Activated B cell treated with CpG ODN at 0.5 μM for 24 hours (primary cell): ENCODE measurements around the gene PDPN. TPM values are rescaled to one million over a fixed set of nuclear protein-coding genes. Genes with fewer than 3 reads are reported as not detected.

Source experiments
- ATAC-seq: fragments of 200-7000 bp; cut with Tn5 transposase; one replicate; pipeline ENCODE4 v1.10.0; 2021; ENCODE audit warnings: low read depth, mild to moderate bottlenecking, moderate library complexity
- CTCF ChIA-PET: fragments of 350-600 bp; sonication (Branson Sonifier 250); formaldehyde crosslinking; loops from one replicate; lab custom pipeline; 2021; ENCODE audit warnings: antibody characterized with exemption; lab: Charles Lee
- POLR2A ChIA-PET: fragments of 350-600 bp; sonication (Branson Sonifier 250); formaldehyde crosslinking; loops from one replicate; lab custom pipeline; 2021; ENCODE audit warnings: antibody characterized with exemption; lab: Charles Lee
- DNase-seq: peaks from one replicate; pipeline ENCODE4 v3.0.0; 2022
- H3K27ac Mint-ChIP-seq: one replicate; pipeline ENCODE4 v1.8.0; 2020; ENCODE audit warnings: mixed read lengths
- H3K27me3 Mint-ChIP-seq: one replicate; pipeline ENCODE4 v1.8.0; 2021; ENCODE audit warnings: mixed read lengths
- H3K36me3 Mint-ChIP-seq: one replicate; pipeline ENCODE4 v1.8.0; 2021; ENCODE audit warnings: low read depth, mixed read lengths
- H3K4me1 Mint-ChIP-seq: one replicate; pipeline ENCODE4 v1.8.0; 2021; ENCODE audit warnings: mixed read lengths
- H3K4me3 Mint-ChIP-seq: one replicate; pipeline ENCODE4 v1.8.0; 2020; ENCODE audit warnings: mild to moderate bottlenecking, mixed read lengths
- H3K9me3 Mint-ChIP-seq: one replicate; pipeline ENCODE4 v1.8.0; 2020; ENCODE audit warnings: mixed read lengths
- intact Hi-C: fragments of 100-400 bp; cut with micrococcal nuclease; formaldehyde crosslinking; loops from one replicate; pipeline ENCODE4 v1.15.1; 2024
- total RNA-seq: library from RNA; stranded (reverse); gene quantifications from 2 replicates; pipeline ENCODE4 v1.2.3, GENCODE V29; 2022
- TF ChIP-seq, protein P1 (sequence below): fragments of 200-600 bp; IDR thresholded peaks from one replicate; pipeline ENCODE4 v1.8.0; 2022; ENCODE audit warnings: antibody characterized with exemption, mild to moderate bottlenecking

The PDPN gene
- total RNA-seq, 1 donor from 2014 or later = not detected

DNA sequence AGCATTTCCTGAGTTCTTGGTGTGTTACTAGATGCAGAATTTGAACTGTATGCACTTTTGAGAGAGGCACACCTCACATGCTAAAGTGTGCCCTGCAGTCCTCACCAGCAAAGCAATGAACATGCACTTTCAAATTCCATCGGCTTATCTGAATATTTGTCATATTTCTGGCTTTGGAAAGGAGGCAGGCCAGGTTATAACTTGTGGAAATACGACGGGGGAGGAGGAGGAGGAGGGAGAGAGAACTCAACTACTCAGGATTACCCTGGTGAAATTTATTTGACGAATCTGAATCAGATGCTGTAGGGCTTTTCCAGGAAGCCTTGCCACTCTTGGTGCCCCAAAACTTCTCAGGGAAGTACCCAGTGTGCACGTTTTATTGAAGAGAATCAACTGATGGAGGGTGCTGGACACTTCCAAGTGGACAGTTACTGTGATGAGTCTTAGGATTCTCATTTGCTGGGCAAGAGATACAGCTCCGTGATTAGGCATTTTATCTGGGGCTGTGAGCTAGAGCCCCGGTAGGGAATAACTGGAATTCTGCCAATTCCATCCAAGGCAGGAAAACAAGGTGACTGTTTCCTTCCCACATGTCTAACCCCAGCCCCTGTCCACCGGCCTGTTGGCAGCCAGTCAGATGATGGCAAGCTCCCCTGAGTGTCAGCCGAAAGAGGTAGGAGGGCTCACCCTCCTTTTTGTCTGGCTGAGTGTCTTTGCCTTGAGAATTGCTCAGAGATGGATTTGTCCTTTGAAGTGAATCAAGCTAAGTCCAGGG lies 3.8 kb downstream of the PDPN start:
- peaks cover 52% of the 10 kb centered on the region for H3K27me3 Mint-ChIP-seq

DNA sequence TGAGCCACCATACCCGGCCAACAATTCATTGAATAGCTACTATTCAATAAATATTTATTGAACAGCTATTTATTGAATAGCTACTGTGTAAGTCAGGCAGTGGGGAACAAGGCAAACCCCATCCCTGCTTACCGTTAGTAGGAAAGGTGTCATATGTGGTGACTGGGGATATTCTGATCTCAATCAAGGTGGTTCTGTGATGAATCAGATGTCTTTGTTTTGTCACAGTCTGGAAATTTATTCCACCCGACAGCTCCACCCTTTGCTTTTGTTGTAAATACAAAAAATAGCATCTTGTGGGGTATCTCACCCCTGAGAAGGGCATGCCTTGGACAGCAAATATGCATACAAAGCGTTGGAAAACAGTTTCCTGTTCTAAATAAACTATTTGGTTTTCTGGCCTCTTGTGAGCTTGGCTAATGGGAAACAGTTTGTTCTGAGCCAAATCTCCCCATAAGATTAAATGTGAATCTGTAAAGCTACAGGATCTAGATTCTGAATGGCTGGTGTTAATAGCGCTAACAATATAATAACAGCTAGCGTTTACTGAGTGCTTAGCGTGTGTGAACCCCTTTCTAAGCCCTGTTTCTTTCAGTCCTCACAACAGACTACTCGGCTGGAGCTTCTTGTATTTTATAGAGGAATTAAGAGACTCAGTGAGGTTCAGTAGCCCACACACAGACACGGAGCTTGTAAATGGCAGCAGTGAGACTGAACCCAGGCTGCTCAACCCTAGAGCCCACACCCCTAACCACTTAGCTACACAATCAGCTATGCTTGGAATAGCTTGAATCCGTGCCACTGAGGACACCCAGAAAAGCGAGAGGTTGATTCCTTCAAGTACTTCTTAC lies 5.5 kb downstream of the PDPN start:
- intact Hi-C loops = no loop called here
- CTCF ChIA-PET = interaction anchor here (1.2 kb wide), 1 partner anchor 18 kb away, joined by 3 read pairs; no protein-coding TSS in a partner anchor

More for the DNA sequence above, 3.8 kb downstream of the PDPN start:
- ChIA-PET POLR2A (no interaction called here), CTCF (no interaction called here)
- ATAC-seq = no peak
- H3K4me3 Mint-ChIP-seq = no peak overlapping the region
- intact Hi-C loops = no loop called here
- peaks cover 2% of the 10 kb centered on the region for H3K9me3 Mint-ChIP-seq
- no peaks in the 10 kb centered on the region for H3K36me3 Mint-ChIP-seq
- no peak overlapping the region for H3K27ac Mint-ChIP-seq
- no peak for DNase-seq
- TF ChIP-seq, protein P1, sequence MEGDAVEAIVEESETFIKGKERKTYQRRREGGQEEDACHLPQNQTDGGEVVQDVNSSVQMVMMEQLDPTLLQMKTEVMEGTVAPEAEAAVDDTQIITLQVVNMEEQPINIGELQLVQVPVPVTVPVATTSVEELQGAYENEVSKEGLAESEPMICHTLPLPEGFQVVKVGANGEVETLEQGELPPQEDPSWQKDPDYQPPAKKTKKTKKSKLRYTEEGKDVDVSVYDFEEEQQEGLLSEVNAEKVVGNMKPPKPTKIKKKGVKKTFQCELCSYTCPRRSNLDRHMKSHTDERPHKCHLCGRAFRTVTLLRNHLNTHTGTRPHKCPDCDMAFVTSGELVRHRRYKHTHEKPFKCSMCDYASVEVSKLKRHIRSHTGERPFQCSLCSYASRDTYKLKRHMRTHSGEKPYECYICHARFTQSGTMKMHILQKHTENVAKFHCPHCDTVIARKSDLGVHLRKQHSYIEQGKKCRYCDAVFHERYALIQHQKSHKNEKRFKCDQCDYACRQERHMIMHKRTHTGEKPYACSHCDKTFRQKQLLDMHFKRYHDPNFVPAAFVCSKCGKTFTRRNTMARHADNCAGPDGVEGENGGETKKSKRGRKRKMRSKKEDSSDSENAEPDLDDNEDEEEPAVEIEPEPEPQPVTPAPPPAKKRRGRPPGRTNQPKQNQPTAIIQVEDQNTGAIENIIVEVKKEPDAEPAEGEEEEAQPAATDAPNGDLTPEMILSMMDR = no peak
- no peaks in the 10 kb centered on the region for H3K4me1 Mint-ChIP-seq

DNA sequence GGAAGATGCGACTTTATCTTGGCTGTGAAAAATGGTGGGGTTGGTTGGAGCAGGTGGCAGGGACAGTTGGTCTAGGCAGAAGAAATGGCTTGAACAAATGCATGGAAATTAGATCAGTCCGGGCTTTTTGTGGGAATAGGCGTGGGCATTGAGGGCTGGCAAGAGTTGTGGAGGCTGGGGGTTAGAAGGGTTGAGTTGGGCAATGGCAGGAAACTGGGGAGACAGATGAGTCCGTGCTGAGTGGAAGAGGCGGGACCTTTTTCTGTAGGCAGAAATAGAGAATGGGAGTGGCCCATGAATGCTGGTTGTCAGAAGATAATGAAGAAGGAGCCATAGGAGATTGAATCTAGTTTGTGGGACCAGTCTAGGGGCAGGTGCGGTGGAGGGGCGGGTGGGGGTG lies 6.9 kb downstream of the PDPN start:
- Mint-ChIP-seq H3K4me3 (no peak overlapping the region), H3K27ac (no peak overlapping the region), H3K9me3 (no peaks in the 10 kb centered on the region), H3K36me3 (no peaks in the 10 kb centered on the region), H3K4me1 (no peaks in the 10 kb centered on the region), H3K27me3 (peaks cover 37% of the 10 kb centered on the region)
- ChIA-PET POLR2A (no interaction called here), CTCF (no interaction called here)
- no peak for DNase-seq
- ATAC-seq = no peak
- TF ChIP-seq, protein P1 = no peak
- intact Hi-C loops = no loop called here

More for the DNA sequence above, 5.5 kb downstream of the PDPN start:
- POLR2A ChIA-PET = no interaction called here
- Mint-ChIP-seq H3K4me1 (no peaks in the 10 kb centered on the region), H3K4me3 (no peak overlapping the region), H3K27me3 (peaks cover 49% of the 10 kb centered on the region), H3K36me3 (no peaks in the 10 kb centered on the region), H3K9me3 (peaks cover 2% of the 10 kb centered on the region), H3K27ac (no peak overlapping the region)
- no peak for DNase-seq
- no peak for ATAC-seq
- TF ChIP-seq, protein P1 = no peak

DNA sequence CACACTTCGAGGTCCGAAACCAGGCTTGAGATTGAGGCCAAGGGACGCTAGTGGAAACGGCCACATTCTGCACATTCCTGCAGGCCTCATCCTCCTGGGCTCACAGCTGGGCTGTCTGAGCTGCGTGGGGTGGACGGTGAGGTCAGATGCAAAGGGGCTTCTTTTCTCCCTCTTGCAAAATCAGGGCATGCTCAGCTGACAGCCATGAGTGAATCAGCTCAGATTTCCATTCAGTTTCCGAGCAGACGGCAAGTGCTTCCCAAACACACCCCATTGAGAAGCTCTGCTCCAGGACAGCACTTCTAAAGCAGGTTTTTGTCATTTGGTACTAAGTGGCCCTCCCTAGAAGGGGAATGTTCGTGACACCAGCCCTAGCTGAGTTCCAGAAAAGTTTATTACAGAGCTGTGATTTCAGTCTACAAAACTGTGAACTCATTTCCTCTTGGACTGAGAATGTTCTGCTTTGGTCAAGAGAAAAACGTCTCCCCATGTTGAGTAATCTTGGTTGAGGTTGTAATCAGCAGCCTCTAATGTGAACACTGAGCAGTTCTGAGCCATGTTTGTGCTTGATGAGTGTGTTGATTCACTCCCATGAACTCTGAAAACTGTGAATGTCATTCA lies 10.0 kb downstream of the PDPN start:
- TF ChIP-seq, protein P1 = no peak
- no peak overlapping the region for H3K4me3 Mint-ChIP-seq
- CTCF ChIA-PET = no interaction called here
- H3K36me3 Mint-ChIP-seq = no peaks in the 10 kb centered on the region
- no peaks in the 10 kb centered on the region for H3K4me1 Mint-ChIP-seq
- POLR2A ChIA-PET = no interaction called here
- DNase-seq (no peak), ATAC-seq (no peak)
- H3K27me3 Mint-ChIP-seq = peaks cover 22% of the 10 kb centered on the region
- intact Hi-C loops = no loop called here
- no peaks in the 10 kb centered on the region for H3K9me3 Mint-ChIP-seq
- H3K27ac Mint-ChIP-seq = no peak overlapping the region

DNA sequence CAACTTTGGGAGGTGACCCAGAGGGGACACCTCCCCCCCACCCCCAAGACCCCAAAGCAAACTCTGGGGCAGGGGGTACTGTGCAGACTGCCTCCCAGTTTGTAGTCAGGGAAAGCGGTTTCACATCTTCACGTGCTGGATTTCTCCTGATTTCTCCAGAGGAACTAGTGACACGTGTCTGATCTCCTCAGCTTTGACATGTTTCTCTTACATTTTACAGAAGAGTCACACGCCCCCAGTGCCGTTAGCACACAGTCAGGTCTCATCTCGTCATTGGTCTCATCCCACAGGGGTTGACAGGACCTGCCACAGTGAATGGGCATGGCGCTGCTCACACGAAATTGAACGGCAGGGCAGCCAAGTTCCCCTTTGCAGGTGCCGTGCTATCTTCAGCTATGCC lies 11.8 kb downstream of the PDPN start:
- TF ChIP-seq, protein P1 = no peak
- Mint-ChIP-seq H3K27ac (no peak overlapping the region), H3K4me1 (no peaks in the 10 kb centered on the region), H3K36me3 (no peaks in the 10 kb centered on the region), H3K9me3 (no peaks in the 10 kb centered on the region), H3K27me3 (peaks cover 17% of the 10 kb centered on the region), H3K4me3 (no peak overlapping the region)
- DNase-seq (no peak), ATAC-seq (no peak)
- POLR2A ChIA-PET = no interaction called here
- CTCF ChIA-PET = no interaction called here
- intact Hi-C loops = no loop called here
